HG02571 (cell line): ENCODE results near the gene SFTPB.
"Not testable (repeated sequence)": the region's sequence is repeated elsewhere in the genome, so short reads cannot be mapped to it uniquely, and the experiment has no call there.

ENCODE experiments used
- ATAC-seq: cut with Tn5 transposase; IDR thresholded peaks from one replicate; pipeline ENCODE4 v1.9.1; 2021; ENCODE audit warnings: mild to moderate bottlenecking, moderate library complexity; ENCODE audit not compliant: unreplicated experiment

The SFTPB gene

GRCh38 chr2:85668009-85668856, at the start of gene SFTPB:
TSS of gene SFTPB (minus strand) at chr2:85668199. CDS start at chr2:85668183, 16 bp downstream.
- ATAC-seq = no peak

- no peak for ATAC-seq
Measured at GRCh38 chr2:85717308-85718008, 49.5 kb upstream of the SFTPB start.

DNA sequence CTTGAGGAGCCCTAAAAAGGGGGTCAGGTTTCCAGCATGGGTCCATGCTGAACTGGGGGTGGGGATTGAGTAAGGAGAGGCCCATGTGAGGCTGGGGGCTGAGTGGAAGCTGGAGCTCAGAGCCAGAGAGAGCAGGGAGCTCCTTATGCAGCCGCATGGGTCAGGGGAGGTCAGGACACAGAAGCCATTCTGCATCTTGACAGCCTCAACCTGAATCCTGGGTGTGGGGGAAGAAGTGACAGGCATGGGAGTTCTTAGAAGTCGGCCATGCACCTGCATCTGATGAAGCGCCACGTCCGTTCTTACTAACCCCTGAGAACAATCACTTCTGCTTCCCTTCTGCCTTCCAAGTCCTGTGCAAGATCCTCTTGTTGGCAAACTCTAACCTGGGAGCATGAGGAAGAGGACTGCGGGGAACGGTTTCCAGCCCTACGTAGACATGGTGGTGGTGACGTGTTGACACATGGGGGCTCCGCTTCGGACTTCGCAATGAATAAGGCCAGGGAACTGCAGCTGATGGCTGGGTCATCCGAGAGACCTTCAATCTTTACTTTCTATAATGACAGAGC, 48.4 kb upstream of the SFTPB start:
- ATAC-seq = no peak

- ATAC-seq = no peak
Measured at GRCh38 chr2:85714841-85715240, 46.8 kb upstream of the SFTPB start.

- ATAC-seq = not testable (repeated sequence)
Measured at GRCh38 chr2:85714421-85714820, 46.4 kb upstream of the SFTPB start.

- ATAC-seq = no peak
Measured at GRCh38 chr2:85713836-85714235, 45.8 kb upstream of the SFTPB start.

GRCh38 chr2:85712849-85713612, 45.0 kb upstream of the SFTPB start:
- ATAC-seq = no peak

DNA sequence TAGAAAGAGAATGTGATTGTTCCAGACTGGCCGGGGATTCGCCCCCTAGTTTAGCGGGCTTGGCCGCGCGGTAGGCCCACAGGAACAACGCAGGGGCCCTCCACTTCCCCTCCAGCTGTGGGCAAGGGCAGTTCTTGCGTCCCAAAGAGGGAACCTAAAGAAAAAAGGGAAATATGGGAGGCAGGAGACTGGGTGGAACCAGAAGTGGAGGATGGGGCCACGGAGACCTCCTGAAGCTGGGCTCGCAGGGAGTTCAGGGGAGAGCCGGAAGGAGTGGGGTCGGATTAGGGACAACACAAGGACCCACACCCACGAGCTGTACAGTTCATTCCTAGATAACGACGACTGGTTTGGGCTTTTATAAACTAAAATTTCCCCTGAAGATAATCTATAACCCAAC, 44.3 kb upstream of the SFTPB start:
- ATAC-seq = no peak

DNA sequence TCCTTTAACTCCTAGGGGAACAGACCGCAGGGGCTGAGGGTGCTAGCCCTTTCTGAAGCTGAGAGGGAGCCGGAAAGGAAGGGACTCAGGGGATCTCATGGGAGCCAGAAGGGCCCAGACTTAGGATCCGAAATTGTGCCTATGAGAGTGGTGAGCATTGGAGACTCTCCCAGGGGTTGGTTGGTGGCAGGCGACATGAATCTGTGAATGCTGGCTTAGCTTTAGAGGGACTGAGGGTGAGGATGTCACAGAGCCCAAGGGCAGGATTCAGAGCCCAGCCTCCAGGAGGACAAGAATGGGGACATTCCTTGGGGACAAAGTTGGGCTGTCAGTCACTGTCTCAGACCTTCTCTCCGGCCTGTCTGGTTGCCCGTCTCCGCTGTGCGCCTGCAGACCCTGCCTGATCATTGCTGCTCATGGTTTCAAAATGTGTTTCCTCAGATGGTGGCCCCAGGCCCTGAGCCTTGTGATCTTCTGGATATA, 43.6 kb upstream of the SFTPB start:
- ATAC-seq = no peak

DNA sequence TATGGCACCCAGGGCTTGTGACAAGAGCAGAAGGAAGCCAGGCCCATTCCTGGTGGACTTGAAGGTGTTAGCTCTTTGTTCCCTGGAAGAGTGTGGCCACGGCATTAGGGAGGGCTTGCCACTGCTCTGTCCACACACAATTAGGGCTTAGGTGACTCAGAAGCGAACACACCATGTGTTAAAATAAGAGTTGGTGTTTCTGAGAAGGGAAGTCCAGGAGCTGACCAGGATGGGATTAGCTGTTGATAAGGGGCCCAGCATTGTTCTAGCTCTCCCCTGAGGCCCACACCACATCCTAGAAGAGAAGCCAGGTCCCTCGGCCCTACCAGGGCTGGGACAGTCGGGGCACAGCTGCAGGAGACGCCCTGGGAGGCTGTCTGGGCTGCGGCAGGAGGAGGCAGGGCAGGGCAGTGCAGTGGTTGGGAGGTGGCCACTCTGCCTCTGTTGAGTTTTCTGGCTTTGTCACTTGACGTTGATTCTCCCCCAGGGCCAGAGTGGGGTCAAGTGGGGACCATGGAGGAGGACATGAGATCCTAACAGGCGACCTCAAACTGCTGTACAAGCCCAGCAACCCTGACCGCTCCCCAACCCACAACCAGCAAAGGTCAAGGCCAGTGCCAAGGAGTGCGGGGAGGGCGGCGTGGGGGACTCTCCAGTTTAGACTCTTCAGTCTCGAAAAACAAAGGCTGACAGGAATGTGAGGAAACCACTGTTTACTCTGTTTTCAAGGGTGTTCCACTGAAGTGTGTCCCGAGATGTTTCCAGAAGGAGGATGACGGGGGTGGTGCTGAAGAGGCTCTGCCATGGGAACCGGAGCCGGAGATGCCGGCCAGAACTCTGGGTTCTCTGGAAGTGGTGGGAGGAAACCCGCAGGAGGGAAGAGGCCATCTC, 42.9 kb upstream of the SFTPB start:
- ATAC-seq = no peak

DNA sequence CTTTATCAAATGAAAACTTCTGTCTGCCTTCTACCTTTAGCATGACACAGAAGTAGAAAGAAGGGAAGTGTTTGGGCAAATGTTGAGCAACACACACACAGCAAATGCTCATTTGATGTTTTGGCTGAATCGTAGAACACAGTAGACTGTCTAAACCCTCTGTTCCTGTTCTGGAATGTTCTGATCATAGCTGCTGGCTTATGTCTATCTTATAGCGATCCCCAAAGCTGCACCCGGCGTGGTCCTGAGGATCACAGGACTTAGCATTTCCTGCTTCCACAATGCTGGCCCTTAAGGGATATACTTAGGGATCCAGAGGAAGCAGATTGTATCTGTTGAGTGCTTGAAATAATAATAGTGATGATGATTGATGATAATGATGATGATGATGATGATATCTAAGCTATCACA, 41.4 kb upstream of the SFTPB start:
- ATAC-seq = no peak

DNA sequence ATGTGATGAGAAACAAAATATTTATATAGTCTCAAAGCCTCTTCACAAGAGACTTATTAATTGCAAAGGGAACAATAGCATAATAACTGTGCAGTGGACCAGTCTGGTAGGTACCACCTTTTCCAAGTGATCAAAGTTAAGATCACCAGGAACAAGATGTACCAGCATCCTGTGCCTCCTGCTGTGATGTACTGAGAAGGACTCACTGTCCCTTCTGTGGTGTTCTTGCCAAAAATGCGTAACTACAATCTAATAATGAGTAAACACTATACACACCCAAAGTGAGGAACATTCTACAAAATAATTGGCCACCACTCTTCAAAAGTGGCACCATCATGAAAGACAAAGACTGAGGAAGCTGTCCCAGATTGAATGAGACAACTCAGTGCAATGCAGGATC, 40.6 kb upstream of the SFTPB start:
- no peak for ATAC-seq

GRCh38 chr2:85707304-85707703, 39.3 kb upstream of the SFTPB start:
- no peak for ATAC-seq

DNA sequence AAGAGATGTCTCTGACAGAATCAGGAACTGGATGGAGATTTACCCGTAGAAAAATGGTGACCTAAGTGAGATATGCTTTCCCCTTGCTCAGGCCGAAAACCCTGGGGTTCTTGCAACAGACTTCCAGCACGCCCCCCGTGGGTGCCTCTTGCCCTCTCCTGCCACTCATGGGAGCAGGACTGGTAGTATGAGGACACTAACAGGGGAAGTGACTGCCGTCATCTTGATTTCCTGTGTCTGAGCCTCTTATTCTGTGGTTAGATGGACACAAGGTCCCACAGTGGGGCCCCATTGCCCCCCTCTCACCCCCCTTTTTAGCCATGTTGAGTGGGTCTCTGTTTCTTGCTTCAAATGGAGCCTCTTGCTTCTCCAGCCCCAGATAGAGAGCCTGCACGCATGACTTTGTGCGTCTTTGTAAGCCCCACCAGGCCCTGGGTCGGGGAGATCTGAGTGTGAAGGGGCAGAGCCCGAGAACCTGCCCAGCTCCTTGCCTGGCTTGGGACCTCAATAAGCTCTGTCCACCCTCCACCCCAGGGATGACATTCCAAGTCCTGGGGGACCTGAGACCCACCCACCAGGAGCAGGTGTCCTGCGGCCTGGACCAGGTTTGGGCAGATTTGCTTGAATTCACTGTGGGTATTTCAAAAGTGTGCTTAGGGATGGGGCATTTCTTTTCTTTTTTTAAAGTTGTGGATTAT, 38.7 kb upstream of the SFTPB start:
- no peak for ATAC-seq

DNA sequence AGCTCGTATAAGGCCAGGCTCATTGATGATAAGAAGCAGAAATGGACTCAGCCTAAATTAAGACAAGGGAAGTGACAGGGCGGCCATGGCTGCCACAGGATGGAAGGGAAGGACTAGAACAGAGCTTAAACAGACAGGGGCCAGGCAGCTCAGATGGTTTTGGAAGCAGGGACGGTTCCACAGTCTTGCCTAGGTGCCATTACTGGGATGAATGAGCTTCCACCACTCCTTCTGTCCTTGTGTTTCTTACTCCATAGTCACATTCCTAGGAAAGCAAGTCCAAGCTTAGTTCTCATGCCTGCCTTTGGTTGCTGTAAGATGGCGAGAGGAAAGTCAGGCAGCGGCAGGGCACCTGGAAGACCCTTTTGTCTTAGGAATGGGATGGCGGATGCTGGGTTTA, 38.1 kb upstream of the SFTPB start:
- no peak for ATAC-seq

DNA sequence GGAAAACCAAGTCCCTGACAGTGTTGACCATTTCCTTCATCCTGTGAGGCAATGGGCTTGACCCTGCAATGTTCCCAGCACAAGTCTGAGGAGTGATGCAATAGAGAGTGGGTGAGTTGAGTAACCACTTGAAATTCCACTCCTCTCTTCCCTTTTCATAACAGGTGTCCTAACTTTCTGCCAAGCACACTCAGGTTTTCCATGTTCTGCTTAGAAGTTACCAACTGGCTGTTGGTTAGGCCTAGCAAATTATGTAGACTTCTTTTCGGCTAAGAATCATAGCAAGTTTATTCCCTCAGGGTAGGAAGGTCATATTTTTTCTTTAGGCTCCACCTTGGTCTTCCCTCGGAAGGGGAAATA, 37.7 kb upstream of the SFTPB start:
- no peak for ATAC-seq

DNA sequence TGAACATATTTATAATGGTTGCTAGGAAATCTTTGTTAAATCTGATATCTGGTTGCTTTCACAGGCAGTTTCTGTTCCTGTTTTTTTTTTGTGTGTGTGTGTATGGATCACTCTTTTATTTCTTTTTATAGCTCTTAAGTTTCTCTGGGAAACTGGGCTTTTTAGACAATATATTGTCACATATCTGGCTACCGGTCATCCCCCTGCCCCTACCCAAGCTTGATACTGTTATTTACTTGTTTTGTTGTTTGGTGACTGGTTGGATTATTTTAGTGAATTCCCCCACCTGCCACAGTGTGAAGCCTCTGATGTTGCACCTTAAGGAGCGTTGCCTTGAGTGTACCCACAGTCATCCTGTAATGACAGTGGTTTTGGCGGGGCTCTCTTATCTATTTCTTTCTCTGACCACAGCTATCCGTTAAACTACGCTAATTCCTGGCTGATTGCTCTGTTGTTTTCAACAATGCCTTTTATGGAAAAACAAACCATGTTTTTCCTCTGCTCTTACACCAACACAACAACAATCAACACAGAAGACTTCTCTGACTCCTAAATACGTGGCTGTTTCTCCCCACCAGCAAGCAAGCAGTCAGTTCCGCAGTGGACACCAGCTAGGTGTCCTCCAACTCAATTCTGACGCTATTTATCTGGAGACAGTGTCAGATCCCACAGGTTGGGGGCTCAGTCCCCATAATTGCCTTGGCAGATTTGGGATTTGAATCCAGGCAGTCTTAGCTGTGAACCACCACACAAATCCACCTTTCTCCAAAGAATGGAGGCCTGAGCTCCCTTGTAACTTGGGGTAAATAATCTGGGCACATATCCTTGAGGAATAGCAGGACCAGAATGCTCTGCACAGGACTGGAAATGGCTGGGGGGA, 37.0 kb upstream of the SFTPB start:
- ATAC-seq = peak; percentile 55

- no peak for ATAC-seq
Measured at GRCh38 chr2:85704038-85704437, 36.0 kb upstream of the SFTPB start.

DNA sequence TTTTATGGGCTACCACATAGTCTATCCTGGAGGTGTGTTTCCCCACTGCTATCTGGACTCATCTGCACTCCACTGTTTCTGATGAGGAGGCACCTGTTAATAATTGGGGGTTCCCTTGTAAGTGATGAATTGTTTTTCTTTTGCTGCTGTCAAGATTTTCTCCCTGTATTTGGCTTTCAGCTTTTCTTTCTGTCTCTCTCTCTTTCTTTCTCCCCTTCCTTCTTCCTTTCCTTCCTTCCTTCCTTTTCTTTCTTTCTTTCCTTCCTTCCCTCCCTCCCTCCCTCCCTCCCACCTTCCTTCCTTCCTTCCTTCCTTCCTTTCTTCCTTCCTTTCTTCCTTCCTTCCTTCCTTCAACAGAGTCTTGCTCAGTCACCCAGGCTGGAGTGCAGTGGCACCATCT, 35.3 kb upstream of the SFTPB start:
- ATAC-seq = no peak
